ENCODE data around the gene NUMB.

The NUMB gene

DNA sequence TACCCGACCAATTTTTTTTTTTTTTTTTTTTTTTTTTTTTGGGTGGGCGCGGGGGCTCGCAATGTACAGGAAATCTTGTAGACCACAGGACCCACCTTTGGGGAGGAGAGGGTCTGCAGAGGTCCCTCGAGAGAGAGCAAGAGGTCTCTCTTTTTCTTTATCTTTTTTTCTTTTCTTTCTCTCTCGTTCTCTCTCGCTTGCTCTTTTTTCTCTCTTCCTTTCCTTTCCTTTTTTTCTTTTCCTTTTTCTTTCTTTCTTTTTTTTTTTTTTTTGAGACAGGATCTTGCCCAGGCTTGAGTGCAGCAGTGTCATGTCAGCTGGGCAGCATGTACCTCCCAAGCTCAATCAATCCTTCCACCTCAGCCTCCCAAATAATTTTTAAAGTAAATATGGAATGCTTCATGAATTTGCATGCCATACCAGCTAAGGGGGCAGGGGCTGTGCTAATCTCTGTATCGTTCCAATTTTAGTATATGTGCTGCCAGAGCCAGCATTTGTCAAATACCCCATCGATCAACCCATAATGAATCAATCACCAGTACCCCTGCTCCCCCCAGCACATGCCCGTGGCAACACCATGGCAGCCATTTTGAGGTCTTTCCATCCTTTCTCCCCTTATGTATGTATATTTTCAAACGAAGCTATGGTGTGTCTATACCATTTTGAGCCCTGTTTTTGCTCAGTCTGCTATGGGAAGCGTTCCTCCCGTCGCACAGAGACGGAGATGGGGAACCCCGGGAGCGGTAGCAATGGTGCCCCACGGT lies 211.8 kb downstream of the NUMB start:
- no peak for DNase-seq (ENCODE audit: low read depth, low spot score)

DNA sequence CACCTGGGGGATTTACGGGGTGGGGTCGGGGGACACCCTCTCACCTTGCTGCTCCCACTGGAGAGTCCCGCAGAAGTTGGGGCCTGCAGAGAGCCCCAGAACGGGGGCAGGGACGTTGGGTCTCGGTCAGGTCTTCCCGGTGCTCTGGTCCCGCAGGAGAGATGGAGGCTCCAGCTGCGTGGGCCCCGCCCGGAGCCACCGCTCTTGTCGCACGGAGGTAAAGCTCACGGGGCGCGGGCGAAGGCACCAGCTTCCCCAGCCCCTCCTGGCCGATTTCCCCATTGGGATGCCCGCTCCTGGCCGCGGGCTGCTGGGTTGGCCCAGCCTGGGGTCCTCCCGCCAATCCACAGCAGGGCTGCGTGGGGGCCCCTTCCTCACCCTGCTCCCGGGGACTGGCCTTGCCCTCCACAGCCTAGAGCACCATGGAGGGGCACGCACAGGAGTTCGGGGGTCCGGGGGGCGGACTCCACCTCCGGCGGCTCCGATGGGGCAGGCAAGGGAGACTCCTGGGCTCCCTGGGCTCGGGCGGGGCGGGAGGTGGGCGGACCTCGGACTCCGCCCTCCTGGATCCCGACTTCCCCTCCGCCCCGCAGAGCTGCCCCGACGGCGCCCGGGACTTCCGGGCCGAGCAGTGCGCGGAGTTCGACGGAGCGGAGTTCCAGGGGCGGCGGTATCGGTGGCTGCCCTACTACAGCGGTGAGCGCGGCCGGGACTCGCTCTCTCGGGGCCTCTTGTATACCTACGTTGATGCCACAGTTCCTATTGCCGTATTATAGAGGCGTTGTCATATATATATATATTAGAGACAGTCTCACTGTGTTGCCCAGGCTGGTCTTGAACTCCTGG lies 212.6 kb downstream of the NUMB start:
- DNase-seq (ENCODE audit: low read depth, low spot score) = no peak

DNA sequence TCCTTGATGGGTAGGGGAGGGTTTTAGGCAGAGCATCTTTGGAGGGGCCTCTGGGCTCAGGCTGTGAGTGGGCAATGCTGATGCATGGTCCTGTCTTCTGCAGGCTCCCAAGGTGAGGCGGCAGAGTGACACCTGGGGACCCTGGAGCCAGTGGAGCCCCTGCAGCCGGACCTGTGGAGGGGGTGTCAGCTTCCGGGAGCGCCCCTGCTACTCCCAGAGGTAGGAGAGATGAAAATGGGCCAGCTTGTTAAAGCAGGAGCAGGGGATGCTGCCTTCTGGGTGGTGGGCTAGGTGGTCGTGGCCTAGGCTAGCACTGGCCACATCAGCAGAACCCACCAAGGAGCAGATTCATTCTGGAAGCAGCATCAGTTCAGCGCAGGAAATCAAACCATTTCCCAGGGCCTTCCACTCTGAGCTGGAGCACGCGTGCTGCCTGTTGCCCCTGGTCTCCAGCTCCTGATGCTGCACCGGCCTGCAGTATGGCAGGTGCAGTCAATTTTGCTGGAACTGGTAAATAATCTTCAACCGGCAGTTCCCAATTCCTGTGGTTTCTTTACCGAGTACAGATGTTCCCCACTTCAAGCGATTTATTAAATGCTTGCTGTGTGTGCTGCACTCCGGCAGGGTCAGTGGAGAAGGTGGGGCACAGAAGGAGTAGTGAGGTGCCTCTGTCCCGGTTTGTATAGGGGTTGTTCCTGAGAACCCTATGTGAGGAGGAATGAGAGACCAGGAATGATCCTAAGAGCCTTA lies 213.6 kb downstream of the NUMB start:
- no peak for DNase-seq (ENCODE audit: low read depth, low spot score)

DNA sequence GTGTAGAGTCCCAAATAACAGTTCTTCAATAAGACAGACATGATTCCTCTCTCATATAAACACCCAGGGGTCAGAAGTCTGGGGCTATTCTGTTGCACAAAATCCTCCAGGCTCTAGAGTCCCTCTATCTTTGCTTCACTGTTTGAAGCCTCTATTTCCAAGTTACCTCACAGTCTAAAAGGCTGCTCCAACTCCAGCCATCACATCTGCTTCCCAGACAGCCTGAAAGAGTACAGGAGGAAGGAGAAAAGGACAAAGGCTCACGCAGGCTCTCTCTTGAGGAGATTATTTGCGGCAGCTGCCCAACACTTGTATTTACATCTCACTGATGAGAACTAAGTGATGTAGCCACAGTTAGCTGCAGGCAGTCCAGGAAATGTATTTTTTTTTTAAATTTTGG lies 214.6 kb downstream of the NUMB start:
- DNase-seq (ENCODE audit: low read depth, low spot score) = no peak

DNA sequence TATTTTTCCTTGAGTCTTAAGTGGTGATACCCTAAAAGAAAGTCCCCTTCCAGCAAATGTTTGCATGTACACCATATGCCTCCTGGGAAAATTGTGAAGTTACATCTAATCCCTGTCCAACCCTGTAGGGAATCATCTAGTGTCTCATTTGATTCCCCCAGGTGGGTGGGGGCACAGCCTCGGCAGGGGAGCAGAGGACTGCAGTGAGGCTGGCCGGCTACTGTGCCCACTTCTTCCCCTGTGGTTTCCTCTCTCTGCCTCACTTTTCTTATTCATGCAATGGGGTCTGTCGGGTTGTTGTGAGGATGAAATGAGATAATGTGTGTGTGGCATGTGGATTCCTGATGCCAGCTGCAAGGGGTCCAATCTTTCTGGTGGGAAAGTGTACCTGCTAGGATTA lies 215.0 kb downstream of the NUMB start:
- no peak for DNase-seq (ENCODE audit: low read depth, low spot score)

DNA sequence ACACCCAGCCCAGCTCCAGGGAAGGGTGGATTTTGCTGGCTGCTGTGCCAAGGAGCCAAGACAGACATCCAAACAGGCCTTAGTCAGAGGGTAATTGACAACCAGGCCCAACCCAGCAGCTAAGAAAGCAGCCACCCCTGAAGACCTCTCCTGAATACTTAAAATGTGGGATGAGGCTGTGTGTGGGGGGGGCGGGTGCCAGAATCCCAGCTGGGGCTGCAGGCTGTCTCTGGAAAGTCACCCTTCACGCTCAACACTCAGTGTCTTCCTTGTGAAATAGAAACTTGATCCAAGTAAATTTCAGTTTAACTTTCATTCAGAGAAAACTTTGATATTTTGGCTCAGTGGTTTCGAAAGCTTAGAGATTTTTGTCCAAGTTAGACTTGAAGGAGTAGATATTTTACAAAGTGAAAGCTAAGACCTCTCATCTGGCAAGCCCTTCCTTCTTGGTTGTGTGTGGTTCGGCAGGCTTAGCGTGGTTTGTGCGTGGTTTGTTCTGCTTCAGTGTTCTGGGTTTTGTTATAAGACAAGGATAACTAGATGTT lies 215.9 kb downstream of the NUMB start:
- no peak for DNase-seq (ENCODE audit: low read depth, low spot score)

DNA sequence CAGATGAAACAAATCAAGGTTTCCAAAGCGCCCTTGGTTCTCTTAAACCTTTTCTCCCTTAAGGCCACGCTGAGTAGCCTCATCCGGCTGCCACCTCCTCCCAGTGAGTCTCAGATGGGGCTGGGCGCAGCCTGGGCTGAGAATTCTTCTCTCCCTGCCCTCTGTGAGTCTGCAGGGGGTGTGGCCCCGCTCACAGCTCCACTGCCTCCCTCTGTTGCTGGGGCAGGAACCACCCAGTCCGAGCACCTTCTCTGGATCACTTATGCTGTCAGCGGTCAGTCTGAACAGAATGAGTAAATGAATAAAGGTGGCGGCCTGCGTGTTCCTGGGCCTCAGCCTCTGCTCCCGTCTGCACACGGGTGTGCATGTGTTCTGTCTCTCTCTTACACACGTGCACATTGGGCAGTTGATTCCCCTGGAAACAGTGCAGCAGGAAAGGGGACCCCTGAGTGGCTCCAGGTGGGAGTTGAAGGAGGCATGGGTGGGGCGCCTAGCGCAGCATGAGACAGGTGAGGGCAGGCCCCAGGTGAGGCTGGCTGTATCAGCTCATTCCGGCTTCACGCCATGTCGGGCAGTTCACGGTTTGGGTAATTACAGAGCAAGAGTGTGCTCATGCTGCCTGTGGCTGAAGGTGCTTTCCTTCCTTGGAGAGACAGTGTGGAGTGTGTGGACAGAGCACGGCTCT lies 216.7 kb downstream of the NUMB start:
- DNase-seq (ENCODE audit: low read depth, low spot score) = no peak

DNA sequence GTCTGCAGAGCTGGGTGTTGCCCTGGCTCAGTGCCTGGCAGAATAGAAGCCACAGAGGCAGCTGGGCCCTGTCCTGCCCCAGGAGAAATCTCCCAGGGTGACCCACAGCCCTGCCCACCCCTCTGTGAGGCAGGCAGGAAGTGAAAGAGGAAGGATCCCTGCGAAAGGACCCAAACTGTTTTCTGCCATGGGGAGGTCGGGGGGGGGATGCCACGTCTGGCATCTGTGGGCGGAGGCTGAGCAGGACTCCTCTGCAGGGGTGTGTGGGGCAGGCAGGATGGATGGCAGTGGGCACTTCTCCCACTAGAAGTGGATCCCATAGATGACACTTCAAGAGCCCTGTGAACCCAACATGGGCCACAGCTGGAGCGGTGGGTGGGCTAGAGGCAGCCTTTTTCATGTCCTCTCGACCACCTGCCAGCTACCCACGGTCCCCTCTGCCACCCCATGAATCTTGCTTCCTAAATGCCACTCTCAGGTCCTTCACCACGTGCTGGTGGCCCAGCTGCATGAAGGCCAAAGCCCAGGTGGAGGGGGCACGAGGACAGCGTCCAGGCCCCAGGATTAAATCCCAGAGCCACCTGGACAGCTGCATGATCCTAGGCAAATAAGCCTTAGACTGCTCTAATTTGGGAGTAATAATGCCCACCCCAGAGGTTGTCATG lies 217.4 kb downstream of the NUMB start:
- DNase-seq (ENCODE audit: low read depth, low spot score) = no peak

DNA sequence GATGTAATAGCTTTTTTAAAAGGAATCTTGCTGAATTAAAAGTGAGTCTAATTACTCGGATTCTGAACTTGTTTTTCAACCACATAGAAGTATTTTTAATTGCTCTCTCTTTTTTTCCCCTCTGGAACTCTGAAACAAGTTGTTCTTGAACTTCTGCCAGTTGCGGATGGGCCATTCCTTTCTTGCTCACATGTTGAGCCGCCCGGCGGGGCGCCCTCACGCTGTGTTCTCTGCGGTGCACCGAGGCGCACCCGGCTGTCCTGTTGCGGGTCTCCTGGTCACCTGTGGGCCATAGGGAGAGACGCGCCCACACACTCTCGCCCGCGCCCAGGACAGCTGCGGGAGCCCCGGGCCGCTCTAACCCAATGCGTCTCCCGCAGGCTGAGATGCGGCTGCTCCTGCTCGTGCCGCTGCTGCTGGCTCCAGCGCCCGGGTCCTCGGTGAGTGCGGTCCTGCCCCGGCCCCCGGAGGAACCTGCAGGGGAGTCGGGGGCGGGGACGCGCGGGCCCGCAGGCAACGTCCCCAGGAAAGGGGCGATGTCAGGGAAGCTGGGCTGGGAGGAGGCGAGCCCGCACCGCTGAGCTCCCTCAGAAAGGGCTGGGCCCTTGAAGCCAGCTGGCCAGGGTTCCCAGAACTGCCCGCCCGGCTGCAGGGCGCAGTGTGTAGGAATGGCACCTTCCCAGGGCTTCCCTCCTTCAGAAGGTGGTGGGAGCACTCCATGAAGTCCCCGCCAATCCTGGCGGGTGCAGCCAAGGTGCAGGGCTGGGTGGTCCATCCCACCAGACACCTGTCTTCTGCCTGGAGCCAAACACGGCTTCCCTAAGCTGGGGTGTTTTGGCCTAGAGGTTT lies 218.7 kb downstream of the NUMB start:
- no peak for DNase-seq (ENCODE audit: low read depth, low spot score)

DNA sequence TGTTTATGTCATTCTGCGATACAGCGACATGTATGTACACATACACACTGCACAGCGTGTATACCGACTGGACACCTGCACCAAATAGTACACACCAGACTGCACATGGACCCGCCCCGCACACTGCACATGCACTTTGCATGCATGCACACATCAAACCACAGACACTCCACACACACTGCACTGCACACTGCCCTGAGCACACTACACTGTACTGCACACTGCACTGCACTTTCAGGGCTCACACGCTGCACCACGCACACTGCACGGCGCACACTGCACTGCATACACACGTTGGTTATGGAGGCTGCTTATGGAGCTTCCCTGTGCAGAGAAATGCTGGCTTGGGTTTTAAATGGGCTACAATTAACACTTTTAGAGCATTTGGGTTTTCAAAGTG lies 219.4 kb downstream of the NUMB start:
- no peak for DNase-seq (ENCODE audit: low read depth, low spot score)

DNA sequence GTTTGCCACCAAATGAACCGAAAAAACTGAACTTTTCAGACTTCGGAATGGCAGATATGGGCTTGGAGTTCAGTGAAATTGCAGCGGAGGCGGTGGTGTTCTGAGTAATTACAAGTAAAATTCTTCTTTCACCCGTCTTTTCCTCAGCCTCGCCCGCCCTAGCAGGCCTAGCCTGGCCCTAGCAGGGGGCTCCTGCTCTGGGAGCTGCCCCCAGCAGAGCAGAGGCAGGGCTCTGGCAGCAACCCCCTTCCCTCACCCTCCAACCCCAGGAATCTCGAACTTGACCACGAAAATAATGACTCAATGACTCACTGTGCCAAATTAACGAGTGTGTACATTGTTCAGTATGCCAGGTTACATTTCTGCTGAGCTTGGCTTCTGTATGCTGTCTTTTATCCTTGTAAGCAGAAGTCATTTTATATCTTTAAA lies 219.9 kb downstream of the NUMB start:
- DNase-seq (ENCODE audit: low read depth, low spot score) = no peak

DNA sequence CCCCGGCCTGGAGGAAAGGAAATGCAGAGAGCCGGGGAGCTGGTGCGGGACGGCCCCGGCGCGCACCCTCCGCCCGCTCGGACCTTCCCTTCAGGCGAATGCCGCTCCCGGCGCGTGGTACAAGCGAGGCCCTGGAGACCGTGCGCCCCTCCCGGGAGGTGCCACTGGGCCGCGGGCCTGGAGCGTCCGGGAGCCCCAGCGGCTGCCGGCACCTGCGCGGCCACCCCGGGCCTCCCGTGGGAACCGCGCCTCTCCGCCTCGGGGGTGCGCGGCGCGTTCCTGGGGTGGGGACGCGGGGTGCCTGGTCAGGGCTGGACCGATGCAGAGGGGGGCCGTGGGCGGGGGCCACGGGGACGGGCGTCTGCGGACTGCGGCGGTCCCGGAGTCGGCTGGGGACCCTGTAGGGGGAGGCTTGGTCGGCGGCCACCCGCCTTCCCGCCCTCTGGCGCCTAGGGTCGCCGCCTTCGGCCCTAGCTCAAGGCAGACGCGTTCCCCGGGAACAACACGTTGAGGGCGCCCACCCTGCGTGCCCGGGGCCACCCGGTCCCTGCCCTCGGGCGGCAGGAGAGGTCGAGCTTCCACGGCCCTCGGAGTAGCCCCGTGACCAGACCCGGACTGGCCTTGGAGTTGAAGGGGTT lies 220.4 kb downstream of the NUMB start:
- DNase-seq (ENCODE audit: low read depth, low spot score) = no peak

DNA sequence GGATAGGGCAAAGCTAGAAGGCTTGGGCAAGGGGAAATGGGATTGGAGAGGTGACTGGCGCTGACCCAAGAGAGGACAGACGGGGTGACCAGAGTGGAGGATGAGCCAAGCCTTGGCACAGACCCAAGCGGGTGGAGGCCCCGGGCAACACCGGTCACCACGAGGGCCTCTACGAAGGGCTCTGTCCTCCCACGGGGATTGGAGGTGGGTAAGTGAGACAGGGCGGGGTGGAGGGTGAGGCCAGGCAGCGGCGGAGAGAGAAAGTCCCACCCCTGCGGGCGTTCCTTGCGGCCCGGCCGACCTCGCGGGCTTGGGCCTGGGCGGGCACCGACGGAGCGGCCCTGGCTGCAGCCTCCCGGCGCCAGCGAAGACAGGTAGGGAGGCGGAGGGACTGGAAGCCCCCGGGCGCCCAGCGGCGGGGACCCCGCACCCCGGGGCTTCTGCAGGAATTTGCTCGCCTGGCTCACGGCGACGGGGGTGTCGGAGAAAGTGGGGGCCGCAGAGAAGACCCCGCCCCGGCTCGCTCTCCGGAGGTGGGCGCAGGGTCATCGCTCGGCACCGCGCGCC lies 221.0 kb downstream of the NUMB start, which contains the start of gene PAPLN:
PAPLN (plus strand) TSS at position 288 of the 567 bp plus-strand sequence. CDS start 2,273 bp downstream, outside the sequence.
- no peak for DNase-seq (ENCODE audit: low read depth, low spot score)

DNA sequence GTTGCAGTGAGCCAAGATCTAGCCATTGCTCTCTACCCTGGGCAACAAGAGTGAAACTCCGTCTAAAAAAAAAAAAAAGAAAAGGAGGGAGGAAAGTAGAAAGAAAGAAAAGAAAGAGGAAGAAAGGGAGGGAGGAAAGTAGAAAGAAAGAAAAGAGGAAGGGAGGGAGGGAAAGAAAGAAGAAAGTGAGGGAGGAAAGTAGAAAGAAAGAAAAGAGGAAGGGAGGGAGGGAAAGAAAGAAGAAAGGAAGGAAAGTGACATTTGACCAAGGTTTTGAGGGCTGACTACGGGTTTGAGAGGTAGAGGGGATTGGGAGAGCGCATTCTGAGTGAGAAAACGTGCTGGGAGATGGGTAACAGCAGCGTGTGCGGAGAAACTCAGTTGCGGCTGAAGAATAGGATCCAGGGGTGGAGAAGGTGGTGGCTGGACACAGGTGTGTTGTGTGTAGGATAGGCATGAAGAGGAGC lies 221.6 kb downstream of the NUMB start:
- no peak for DNase-seq (ENCODE audit: low read depth, low spot score)

DNA sequence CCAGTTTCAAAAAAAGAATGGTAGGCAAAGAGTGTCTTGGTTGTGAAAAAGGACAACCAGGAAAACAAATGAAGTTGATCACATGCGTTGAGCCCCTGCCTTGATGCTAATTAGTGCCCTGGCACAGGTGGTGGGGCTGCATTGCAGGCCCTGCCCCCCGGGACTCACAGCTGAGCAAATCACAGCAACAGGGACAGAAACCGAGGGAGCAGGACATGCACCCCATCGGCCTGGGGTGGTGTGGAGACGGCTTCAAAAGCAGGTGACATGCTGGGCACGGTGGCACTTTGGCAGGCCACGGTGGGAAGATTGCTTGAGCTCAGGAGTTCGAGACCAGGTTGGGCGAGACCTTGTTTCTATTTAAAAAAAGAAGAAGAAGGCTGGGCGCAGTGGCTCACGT lies 222.2 kb downstream of the NUMB start:
- no peak for DNase-seq (ENCODE audit: low read depth, low spot score)

DNA sequence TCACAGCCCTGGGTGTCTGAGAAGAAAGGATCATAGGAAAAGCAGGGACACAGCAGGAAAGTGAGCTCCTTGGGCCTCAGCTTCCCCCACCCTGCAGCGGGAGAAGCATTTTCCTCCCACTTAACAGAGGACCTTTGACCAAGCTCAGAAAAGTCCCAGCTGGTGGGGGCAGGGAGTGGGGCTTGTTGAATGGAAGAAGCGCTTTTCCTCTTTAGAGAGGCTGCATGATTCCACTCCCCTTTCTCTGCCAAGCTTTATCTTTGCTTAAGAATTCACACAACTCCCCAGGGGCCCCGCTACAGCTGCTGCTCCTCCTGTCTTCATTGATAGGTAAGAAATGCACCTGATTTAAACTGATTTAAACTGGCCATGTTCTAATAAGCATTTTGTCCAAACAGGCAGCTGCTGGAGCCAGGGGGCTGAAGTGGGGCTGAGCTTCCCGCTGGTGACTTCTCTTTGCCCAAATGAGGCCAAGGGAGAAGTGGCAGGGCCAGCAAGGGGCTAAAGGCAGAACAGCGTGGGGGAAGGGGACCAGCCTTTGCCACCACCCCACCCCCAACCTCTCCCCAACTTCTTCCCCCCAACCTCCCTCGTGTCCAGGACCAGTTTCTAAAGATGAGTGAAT lies 222.7 kb downstream of the NUMB start:
- peak; percentile 70 for DNase-seq (ENCODE audit: low read depth, low spot score)

DNA sequence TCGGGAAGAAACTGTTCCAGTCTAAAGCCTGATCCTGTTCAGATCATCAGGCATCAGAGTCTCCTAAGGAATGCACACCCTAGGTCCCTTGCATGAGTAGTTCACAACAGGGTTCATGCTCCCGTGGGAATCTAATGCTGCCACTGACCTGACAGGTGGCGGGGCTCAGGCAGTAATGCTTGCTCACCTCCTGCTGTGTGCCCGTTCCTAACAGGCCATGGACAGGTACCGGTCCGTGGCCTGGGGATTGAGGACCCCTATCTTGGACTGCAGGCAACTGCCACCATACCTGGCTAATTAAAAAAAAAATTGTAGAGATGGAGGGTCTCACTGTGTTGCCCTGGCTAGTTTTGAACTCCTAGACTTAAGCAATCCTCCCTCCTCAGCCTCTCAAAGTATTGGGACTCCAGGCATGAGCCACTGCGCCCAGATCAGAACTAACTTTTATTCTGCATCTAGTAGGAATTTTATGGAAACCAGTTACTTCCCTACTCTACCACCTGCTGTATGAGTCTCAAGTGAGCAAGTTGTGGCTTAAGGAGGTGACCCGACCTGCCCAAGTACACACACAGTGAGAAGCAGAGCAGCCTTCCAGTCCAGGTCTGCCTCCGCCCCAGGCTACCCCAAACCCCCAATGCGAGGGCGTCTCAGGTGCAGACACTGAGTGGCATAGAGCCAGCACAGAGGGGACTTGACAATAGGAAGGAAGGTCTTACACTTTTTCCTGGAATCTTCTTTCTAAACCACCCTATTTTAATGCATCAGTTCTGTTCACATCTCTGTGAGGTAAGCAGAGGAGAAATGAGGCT lies 223.6 kb downstream of the NUMB start:
- DNase-seq (ENCODE audit: low read depth, low spot score) = no peak

DNA sequence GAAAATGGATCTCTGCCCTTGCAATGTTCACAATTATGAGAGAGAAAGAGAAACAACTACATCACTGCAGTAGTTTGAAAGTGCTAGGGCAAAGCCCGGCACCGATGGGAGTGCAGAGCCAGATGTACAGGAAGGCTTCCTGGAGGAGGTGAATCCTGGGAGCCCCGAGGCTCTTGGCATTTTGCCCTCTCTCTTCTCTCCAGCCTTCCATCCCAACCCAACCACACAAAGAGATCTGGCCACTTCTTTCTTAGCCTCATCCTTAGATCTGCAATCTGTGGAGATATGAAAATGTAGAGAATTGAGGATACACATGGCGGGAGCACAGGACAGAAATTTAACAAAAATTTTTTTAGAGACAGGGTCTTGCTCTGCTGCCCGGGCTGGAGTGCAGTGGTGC lies 224.3 kb downstream of the NUMB start:
- no peak for DNase-seq (ENCODE audit: low read depth, low spot score)

All from brain pericyte (primary cell).